Vagina (tissue), 2 donors: ENCODE results near the gene SPHK2. TPM values are rescaled to one million over a fixed set of nuclear protein-coding genes. Genes with fewer than 3 reads are reported as not detected.

Experiments
- DNase-seq, 2 donors: peaks; one replicate each; pipeline ENCODE4 v3.0.0-alpha.2; 2017; ENCODE audit errors: extremely low spot score in 2 of 2
- H3K27ac ChIP-seq: fragments of 200-600 bp; sonication (generic); one replicate; pipeline ENCODE4 v1.5.1; 2019
- H3K27me3 ChIP-seq: fragments of 200-600 bp; sonication (generic); one replicate; pipeline ENCODE4 v1.5.1; 2019
- H3K36me3 ChIP-seq, 2 donors: fragments of 200-600 bp; sonication (generic); one replicate each; pipeline ENCODE4 v1.5.1; 2017 to 2019
- H3K4me1 ChIP-seq: fragments of 200-600 bp; sonication (generic); one replicate; pipeline ENCODE4 v1.5.1; 2019
- H3K4me3 ChIP-seq, 2 donors: fragments of 200-600 bp; sonication (generic); 1 replicate in 1 of 2; 2 replicates in 1 of 2; pipeline ENCODE4 v1.5.1; 2016 to 2019
- H3K9me3 ChIP-seq: fragments of 200-600 bp; sonication (generic); one replicate; pipeline ENCODE4 v1.5.1; 2019
- CTCF ChIP-seq, 3 experiments: fragments of 450-650 bp in 2 of 3; fragments of 200-600 bp in 1 of 3; sonication (generic) in 1 of 3; IDR thresholded peaks; one replicate each; pipeline ENCODE4 v1.5.1; 2017 to 2019; ENCODE audit warnings: antibody characterized with exemption in 3 of 3, mild to moderate bottlenecking in 2 of 3, moderate library complexity in 2 of 3
- POLR2A ChIP-seq, 2 donors: fragments of 450-650 bp; IDR thresholded peaks; one replicate each; pipeline ENCODE4 v1.6.1; 2017; ENCODE audit warnings: antibody characterized with exemption in 2 of 2, mild to moderate bottlenecking in 2 of 2, moderate library complexity in 2 of 2
- POLR2AphosphoS5 ChIP-seq, 2 donors: sonication (generic); formaldehyde crosslinking; IDR thresholded peaks; one replicate each; pipeline ENCODE4 v1.9.0; 2017; ENCODE audit warnings: antibody characterized with exemption in 2 of 2, mild to moderate bottlenecking in 2 of 2, low read depth in 1 of 2; ENCODE audit not compliant: insufficient read depth in 1 of 2
- intact Hi-C: fragments of 100-400 bp; cut with DNase I; formaldehyde crosslinking; loops from one replicate; pipeline ENCODE4 v1.15.1; 2023
- total RNA-seq: library from RNA; depleted of rRNA; stranded (reverse); fragments of >200 nt; gene quantifications from one replicate; pipeline ENCODE4 v1.2.3, GENCODE V29; 2016

The SPHK2 gene
- total RNA-seq, 1 donor from 2014 or later: 19.9 TPM

- Histone ChIP-seq H3K36me3 (no peaks in the 10 kb centered on the region), H3K27ac (no peak overlapping the region), H3K4me1 (peaks cover 38% of the 10 kb centered on the region), H3K27me3 (no peaks in the 10 kb centered on the region), H3K4me3 (no peak overlapping the region), H3K9me3 (no peaks in the 10 kb centered on the region)
- intact Hi-C loops: loop anchor here (10.0 kb wide), 1 partner anchor 325 kb away; the partner anchor contains the start of gene FTL
- TF ChIP-seq CTCF (IDR thresholded peaks at IDR 0.05) (no peak), POLR2AphosphoS5 (IDR thresholded peaks at IDR 0.05; ENCODE audit: insufficient read depth in 1 of 2, low read depth in 1 of 2) (no peak), POLR2A (IDR thresholded peaks at IDR 0.05) (no peak)
- peak in 1 of 2 donors; percentile 87 for DNase-seq
Observed at GRCh38 chr19:48639483-48640375, 20.4 kb downstream of the SPHK2 start.

- Histone ChIP-seq H3K9me3 (no peaks in the 10 kb centered on the region), H3K27ac (no peak overlapping the region), H3K36me3 (no peaks in the 10 kb centered on the region), H3K4me3 (no peak overlapping the region), H3K4me1 (peaks cover 30% of the 10 kb centered on the region), H3K27me3 (no peaks in the 10 kb centered on the region)
- TF ChIP-seq POLR2AphosphoS5 (IDR thresholded peaks at IDR 0.05; ENCODE audit: insufficient read depth in 1 of 2, low read depth in 1 of 2) (no peak), POLR2A (IDR thresholded peaks at IDR 0.05) (no peak), CTCF (IDR thresholded peaks at IDR 0.05) (no peak)
- intact Hi-C loops: no loop called here
- DNase-seq: no peak
Observed at GRCh38 chr19:48641850-48642249, 22.5 kb downstream of the SPHK2 start.

GRCh38 chr19:48642862-48643261 lies 23.6 kb downstream of the SPHK2 start:
- intact Hi-C loops: no loop called here
- Histone ChIP-seq H3K36me3 (no peaks in the 10 kb centered on the region), H3K4me3 (no peak overlapping the region), H3K4me1 (peaks cover 27% of the 10 kb centered on the region), H3K27me3 (no peaks in the 10 kb centered on the region), H3K9me3 (no peaks in the 10 kb centered on the region), H3K27ac (no peak overlapping the region)
- DNase-seq: no peak
- TF ChIP-seq POLR2A (IDR thresholded peaks at IDR 0.05): no peak
- no peak for TF ChIP-seq CTCF (IDR thresholded peaks at IDR 0.05)
- TF ChIP-seq POLR2AphosphoS5 (IDR thresholded peaks at IDR 0.05; ENCODE audit: insufficient read depth in 1 of 2, low read depth in 1 of 2): no peak

- Histone ChIP-seq H3K9me3 (no peaks in the 10 kb centered on the region), H3K27me3 (no peaks in the 10 kb centered on the region), H3K4me3 (peak overlapping the region; percentile 56 to 64), H3K36me3 (no peaks in the 10 kb centered on the region), H3K27ac (peak overlapping the region; percentile 96), H3K4me1 (peaks cover 16% of the 10 kb centered on the region)
- TF ChIP-seq POLR2A (IDR thresholded peaks at IDR 0.05) (no peak), CTCF (IDR thresholded peaks at IDR 0.05) (no peak), POLR2AphosphoS5 (IDR thresholded peaks at IDR 0.05; ENCODE audit: insufficient read depth in 1 of 2, low read depth in 1 of 2) (no peak)
- intact Hi-C loops: no loop called here
- no peak for DNase-seq
Observed at GRCh38 chr19:48644355-48644754, 25.0 kb downstream of the SPHK2 start.
